ENCODE results near the gene TAF4.
A peak's percentile ranks its signal among the peaks of the same experiment; 100 is the strongest.

TAF4 gene

DNA sequence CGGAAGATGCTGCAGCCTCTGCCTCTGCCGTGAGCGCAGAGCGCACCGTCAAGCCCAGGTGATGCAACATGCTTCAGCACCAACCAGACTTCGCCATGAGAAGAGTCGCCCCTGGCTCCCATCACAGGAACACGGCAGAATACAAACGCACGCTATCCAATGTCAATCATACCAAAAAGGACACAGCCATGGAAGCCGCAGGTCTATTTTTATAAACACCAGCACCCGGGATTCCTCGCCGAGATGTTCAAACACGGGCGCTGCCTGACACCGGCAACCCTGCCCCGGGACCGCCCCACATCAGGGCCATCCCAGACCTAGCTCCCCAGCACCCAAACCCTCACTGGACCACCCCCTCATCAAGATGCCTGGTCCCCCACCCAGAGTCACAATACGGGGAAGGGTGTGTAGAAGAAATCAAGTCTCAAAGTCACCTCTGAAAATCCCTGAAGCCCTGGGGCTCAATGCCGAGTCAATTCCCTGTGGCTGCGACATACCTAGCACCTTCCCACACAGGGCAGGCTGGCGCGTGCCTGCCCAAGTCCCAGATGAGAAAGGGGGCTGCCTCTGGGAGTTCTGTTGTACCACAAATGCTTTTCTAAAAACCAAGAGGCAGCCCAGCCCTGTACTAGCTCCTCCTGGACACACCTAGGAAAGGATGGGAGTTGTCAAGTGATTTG, 17.9 kb downstream of the TAF4 start:
- no peak for DNase-seq
- CTCF ChIA-PET, result no interaction called here
- Mint-ChIP-seq H3K4me1 (peaks cover 3% of the 10 kb centered on the region), H3K27me3 (no peaks in the 10 kb centered on the region), H3K27ac (no peak overlapping the region), H3K36me3 (peaks cover 1% of the 10 kb centered on the region), H3K9me3 (no peaks in the 10 kb centered on the region), H3K4me3 (no peak overlapping the region)

- CTCF ChIA-PET, result no interaction called here
- Mint-ChIP-seq H3K27ac (no peak overlapping the region), H3K27me3 (no peaks in the 10 kb centered on the region)
These were observed 19.2 kb downstream of the TAF4 start for GRCh38 chr20:62046431-62046830.

GRCh38 chr20:62045529-62046285, 20.0 kb downstream of the TAF4 start:
- no peaks in the 10 kb centered on the region for H3K27me3 Mint-ChIP-seq
- H3K27ac Mint-ChIP-seq, result no peak overlapping the region
- peaks cover 5% of the 10 kb centered on the region for H3K4me1 Mint-ChIP-seq
- H3K4me3 Mint-ChIP-seq, result no peak overlapping the region
- H3K36me3 Mint-ChIP-seq, result peaks cover 4% of the 10 kb centered on the region
- CTCF ChIA-PET, result no interaction called here
- H3K9me3 Mint-ChIP-seq, result no peaks in the 10 kb centered on the region
- DNase-seq, result no peak

More at GRCh38 chr20:62046431-62046830, 19.2 kb downstream of the TAF4 start:
- peaks cover 3% of the 10 kb centered on the region for H3K4me1 Mint-ChIP-seq
- no peaks in the 10 kb centered on the region for H3K9me3 Mint-ChIP-seq
- no peak overlapping the region for H3K4me3 Mint-ChIP-seq
- H3K36me3 Mint-ChIP-seq, result peaks cover 2% of the 10 kb centered on the region
- no peak for DNase-seq

DNA sequence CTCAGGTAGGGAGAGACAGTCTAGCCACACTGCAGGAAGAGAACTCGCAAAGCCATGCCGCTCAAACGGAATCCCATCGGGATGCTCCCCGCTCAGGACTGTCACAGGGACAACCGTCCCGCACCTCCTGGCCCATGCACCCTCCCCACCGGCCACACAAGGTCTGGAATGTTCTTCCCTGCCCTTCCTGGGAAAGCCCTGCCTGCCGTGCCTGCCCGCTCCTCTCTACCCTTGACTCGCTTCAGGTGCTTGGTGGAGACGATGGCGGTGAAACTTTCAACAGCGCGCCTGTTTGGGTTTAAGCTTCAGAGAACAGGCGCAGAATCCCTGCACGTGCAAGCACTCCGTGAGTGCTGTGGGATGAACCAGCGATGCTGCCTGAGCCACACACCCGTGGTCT, 20.6 kb downstream of the TAF4 start:
- no peak for DNase-seq
- Mint-ChIP-seq H3K27me3 (no peaks in the 10 kb centered on the region), H3K9me3 (no peaks in the 10 kb centered on the region), H3K4me3 (no peak overlapping the region), H3K4me1 (peaks cover 6% of the 10 kb centered on the region), H3K27ac (no peak overlapping the region), H3K36me3 (peaks cover 6% of the 10 kb centered on the region)
- CTCF ChIA-PET, result no interaction called here

DNA sequence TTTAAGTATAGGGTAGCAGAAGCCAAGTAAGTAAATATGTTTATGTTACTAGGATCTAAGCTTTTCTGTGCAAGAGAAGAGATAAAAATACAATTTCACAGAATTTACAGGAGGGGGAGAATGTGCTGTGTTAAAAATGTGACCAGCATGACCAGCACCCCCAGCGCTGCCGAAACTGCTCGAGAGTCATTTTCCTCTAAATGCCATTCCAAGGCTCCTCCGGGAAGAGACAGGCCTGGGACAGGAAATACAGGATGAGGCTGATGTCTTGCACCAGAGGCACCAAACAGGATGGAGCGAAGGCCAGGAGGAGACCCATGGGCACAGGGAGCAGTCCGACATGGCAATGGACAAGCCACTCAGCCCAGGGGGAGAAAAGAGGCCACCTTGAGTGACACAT, 21.1 kb downstream of the TAF4 start:
- Mint-ChIP-seq H3K4me3 (no peak overlapping the region), H3K27ac (no peak overlapping the region), H3K36me3 (peaks cover 8% of the 10 kb centered on the region), H3K4me1 (peaks cover 6% of the 10 kb centered on the region), H3K27me3 (no peaks in the 10 kb centered on the region), H3K9me3 (no peaks in the 10 kb centered on the region)
- no peak for DNase-seq
- CTCF ChIA-PET, result no interaction called here

DNA sequence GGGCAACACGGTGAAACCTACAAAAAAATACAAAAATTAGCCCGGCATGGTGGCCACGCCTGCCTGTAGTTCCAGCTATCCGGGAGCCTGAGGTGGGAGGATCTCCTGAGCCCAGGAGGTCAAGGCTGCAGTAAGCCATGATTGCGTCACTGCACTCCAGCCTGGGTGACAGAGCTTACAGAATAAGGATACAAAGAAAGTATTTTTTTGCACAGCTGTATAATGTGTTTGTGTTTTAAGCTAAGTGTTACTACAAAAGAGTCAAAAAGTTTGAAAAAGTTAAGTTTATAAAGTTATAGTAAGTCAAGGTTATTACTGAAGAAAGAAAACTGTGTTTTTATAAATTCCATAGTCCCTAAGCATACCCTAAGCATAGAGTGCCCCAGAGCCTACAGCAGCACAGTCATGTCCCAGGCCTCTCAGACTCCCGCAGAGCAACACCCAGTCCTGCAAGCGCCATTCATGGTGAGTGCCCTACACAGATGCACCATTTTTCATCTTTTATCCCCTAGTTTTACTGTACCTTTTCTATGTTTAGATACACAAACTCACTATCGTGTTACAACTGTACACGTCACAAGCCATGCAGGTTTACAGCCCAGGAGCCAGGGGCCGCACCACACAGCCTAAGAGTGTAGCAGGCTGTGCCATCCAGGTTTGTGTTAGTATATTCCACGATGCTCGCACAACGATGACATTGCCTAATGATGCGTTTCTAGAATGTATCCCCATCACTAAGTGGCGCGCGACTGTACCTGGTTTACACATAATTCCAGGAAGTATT, 22.4 kb downstream of the TAF4 start:
- DNase-seq, result no peak
- no peaks in the 10 kb centered on the region for H3K27me3 Mint-ChIP-seq
- peaks cover 5% of the 10 kb centered on the region for H3K9me3 Mint-ChIP-seq
- H3K36me3 Mint-ChIP-seq, result peaks cover 9% of the 10 kb centered on the region
- CTCF ChIA-PET, result no interaction called here
- peaks cover 3% of the 10 kb centered on the region for H3K4me1 Mint-ChIP-seq
- H3K27ac Mint-ChIP-seq, result no peak overlapping the region
- no peak overlapping the region for H3K4me3 Mint-ChIP-seq

- CTCF ChIA-PET, result no interaction called here
- peaks cover 3% of the 10 kb centered on the region for H3K4me1 Mint-ChIP-seq
These were observed 23.5 kb downstream of the TAF4 start for GRCh38 chr20:62042025-62042820.

DNA sequence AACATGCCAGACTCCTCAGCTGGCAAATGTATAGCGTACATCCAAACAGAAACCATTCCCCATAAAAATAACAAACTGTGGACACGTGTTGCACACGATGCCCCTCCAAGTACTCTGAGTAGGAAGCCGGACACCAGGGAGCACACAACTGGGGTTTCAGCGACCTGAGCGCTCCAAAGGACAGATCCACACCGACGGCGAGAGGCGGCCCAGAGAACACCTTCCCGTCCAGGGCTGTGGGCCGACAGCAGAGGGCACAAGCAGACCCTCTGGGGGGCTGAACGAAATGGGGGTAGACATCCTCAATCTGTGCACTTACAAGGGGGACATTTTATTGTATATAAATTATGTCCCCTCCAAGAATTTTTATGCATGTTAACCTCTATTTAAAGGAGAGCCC, 24.7 kb downstream of the TAF4 start:
- Mint-ChIP-seq H3K27me3 (no peaks in the 10 kb centered on the region), H3K36me3 (peaks cover 11% of the 10 kb centered on the region), H3K4me3 (no peak overlapping the region), H3K27ac (no peak overlapping the region), H3K9me3 (peaks cover 8% of the 10 kb centered on the region), H3K4me1 (peaks cover 3% of the 10 kb centered on the region)
- CTCF ChIA-PET, result no interaction called here
- DNase-seq, result no peak

More at GRCh38 chr20:62042025-62042820, 23.5 kb downstream of the TAF4 start:
- Mint-ChIP-seq H3K27ac (no peak overlapping the region), H3K36me3 (peaks cover 11% of the 10 kb centered on the region), H3K4me3 (no peak overlapping the region), H3K9me3 (peaks cover 8% of the 10 kb centered on the region), H3K27me3 (no peaks in the 10 kb centered on the region)
- DNase-seq, result no peak

- Mint-ChIP-seq H3K9me3 (peaks cover 8% of the 10 kb centered on the region), H3K36me3 (peaks cover 11% of the 10 kb centered on the region), H3K27me3 (no peaks in the 10 kb centered on the region), H3K4me1 (peaks cover 3% of the 10 kb centered on the region), H3K27ac (no peak overlapping the region), H3K4me3 (no peak overlapping the region)
- no peak for DNase-seq
- CTCF ChIA-PET, result no interaction called here
These were observed 25.2 kb downstream of the TAF4 start for GRCh38 chr20:62040381-62040922.

- Mint-ChIP-seq H3K27me3 (no peaks in the 10 kb centered on the region), H3K9me3 (peaks cover 8% of the 10 kb centered on the region), H3K36me3 (peaks cover 11% of the 10 kb centered on the region), H3K27ac (no peak overlapping the region), H3K4me1 (peaks cover 3% of the 10 kb centered on the region), H3K4me3 (no peak overlapping the region)
- no peak for DNase-seq
- CTCF ChIA-PET, result interaction anchor here (1.0 kb wide), 1 partner anchor 95 kb away, joined by 3 read pairs; no protein-coding TSS in a partner anchor
These were observed 25.9 kb downstream of the TAF4 start for GRCh38 chr20:62039738-62040137.

DNA sequence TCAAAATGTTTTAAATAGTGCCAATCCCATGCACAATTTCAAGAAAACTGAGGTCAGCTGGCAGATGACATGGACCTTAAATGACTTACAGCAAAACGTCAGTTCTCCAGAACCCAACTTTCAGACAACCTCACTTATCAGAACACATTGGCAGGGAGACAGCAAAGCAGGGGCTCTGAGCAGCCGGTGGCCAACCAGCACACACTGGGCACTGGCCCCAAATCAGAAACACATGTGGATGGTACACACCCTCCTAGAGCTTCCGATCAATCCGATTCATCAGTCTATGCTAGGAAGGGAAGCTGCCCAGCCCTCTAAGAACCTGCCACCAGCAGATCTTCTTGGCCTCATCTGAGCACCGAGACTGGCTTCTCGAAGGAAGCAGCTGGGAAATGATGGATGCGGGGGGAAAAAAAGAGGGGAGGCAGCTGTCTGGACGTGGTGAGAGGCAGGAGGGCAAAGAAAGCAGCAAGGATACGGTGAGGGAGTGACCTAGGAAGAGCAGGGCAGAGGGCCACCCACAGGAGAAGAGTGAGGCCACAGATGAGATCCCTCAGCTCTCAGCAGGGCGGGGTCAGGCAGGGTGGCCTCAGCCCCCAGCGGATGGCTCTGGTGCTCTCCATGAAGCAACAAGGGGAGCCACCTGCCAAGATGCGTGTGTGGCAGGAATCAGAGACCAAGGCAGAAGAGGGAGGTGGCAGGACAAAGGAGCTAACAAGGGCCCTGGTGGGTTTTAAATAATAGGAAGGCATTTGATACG, 32.9 kb downstream of the TAF4 start:
- peaks cover 3% of the 10 kb centered on the region for H3K9me3 Mint-ChIP-seq
- CTCF ChIA-PET, result no interaction called here
- H3K4me1 Mint-ChIP-seq, result peaks cover 37% of the 10 kb centered on the region
- DNase-seq, result no peak
- peaks cover 7% of the 10 kb centered on the region for H3K36me3 Mint-ChIP-seq
- no peaks in the 10 kb centered on the region for H3K27me3 Mint-ChIP-seq
- H3K27ac Mint-ChIP-seq, result peak overlapping the region; percentile 64
- no peak overlapping the region for H3K4me3 Mint-ChIP-seq

DNA sequence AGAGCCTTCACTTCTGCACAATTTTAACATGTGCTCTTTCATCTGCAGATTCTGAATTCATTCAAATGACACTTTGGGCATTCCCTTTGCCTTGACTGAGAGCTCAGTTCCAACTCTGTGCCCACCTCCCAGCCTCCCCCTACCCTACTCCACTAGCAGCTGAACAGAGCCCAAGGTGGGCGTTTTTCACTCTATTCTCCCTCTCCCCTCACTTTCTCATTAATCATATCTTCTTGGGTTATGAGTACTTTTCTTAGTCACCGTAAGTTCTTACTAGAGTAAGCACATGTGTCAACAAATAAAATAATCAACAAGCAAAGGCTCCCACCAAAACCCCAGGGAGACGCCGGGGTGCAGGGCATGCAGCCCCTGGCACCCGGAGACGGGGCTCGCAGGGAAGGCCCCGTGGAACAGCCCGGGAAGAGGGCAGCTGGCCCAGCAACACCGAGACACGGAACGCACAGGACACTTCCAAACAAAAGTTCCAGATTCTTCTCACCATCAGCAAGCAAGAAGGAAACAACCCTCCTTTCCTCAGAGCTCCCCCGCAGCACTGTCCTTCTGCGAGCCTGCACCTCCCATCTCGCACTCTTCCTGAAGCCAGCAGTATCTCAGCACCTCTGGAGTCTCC, 34.1 kb downstream of the TAF4 start:
- Mint-ChIP-seq H3K27me3 (no peaks in the 10 kb centered on the region), H3K27ac (peak overlapping the region; percentile 92), H3K4me3 (no peak overlapping the region), H3K4me1 (peaks cover 40% of the 10 kb centered on the region), H3K36me3 (peaks cover 5% of the 10 kb centered on the region), H3K9me3 (no peaks in the 10 kb centered on the region)
- no peak for DNase-seq
- CTCF ChIA-PET, result no interaction called here

- Mint-ChIP-seq H3K9me3 (no peaks in the 10 kb centered on the region), H3K27ac (peak overlapping the region; percentile 92), H3K27me3 (no peaks in the 10 kb centered on the region), H3K4me1 (peaks cover 44% of the 10 kb centered on the region), H3K4me3 (peak overlapping the region; percentile 0), H3K36me3 (peaks cover 5% of the 10 kb centered on the region)
- DNase-seq, result peak; percentile 61
- CTCF ChIA-PET, result no interaction called here
These were observed 34.7 kb downstream of the TAF4 start for GRCh38 chr20:62030834-62031434.
